Measurements from ENCODE around the gene CIAO2B.

The CIAO2B gene

GRCh38 chr16:66885491-66885890 is 48.7 kb downstream of the CIAO2B start:
- no peak for DNase-seq (ENCODE audit: low read depth)

GRCh38 chr16:66882702-66883101 is 51.5 kb downstream of the CIAO2B start:
- no peak for DNase-seq (ENCODE audit: low read depth)
